GM10847 (cell line): ENCODE results near the gene PIAS4.

Experiments used
- POLR2A ChIP-seq: IDR thresholded peaks from 2 replicates; pipeline ENCODE4 v1.6.1; 2011; ENCODE audit not compliant: insufficient read length; ENCODE audit errors: extremely low read depth

The PIAS4 gene

GRCh38 chr19:4083677-4084546 lies 76.4 kb downstream of the PIAS4 start:
- no peak for TF ChIP-seq POLR2A

GRCh38 chr19:4084547-4084877 lies 77.0 kb downstream of the PIAS4 start:
- no peak for TF ChIP-seq POLR2A

GRCh38 chr19:4086411-4086867 lies 78.9 kb downstream of the PIAS4 start:
- TF ChIP-seq POLR2A, result no peak

- TF ChIP-seq POLR2A, result no peak
These were observed 80.5 kb downstream of the PIAS4 start for GRCh38 chr19:4087787-4088679.

GRCh38 chr19:4088975-4089374 lies 81.4 kb downstream of the PIAS4 start:
- no peak for TF ChIP-seq POLR2A
